CD4-positive, alpha-beta T cell treated with Interleukin-15 for 4 hours (primary cell): Measurements from ENCODE around the gene OMD.
A peak's percentile ranks its signal among the peaks of the same experiment; 100 is the strongest.
"Not testable (repeated sequence)": the region's sequence is repeated elsewhere in the genome, so short reads cannot be mapped to it uniquely, and the experiment has no call there.

Source experiments
- DNase-seq: peaks from one replicate; pipeline ENCODE4 v3.0.0-alpha.2; 2020; ENCODE audit warnings: low spot score

Gene OMD

DNA sequence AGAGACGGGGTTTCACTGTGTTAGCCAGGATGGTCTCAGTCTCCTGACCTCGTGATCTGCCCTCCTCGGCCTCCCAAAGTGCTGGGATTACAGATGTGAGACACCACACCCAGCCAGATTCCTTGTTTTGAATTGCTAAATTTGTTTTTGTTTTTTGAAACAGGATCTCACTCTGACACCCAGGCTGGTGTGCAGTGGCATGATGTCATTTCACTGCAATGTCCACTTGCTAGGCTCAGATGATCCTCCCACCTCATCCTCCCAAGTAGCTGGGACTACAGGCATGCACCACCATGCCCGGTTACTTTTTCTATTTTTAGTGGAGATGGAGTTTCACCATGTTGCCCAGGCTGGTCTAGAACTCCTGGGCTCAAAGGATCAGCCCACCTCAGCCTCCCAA is 13.1 kb downstream of the OMD start:
- DNase-seq, result not testable (repeated sequence)

GRCh38 chr9:92408747-92409478 is 15.4 kb downstream of the OMD start:
- no peak for DNase-seq

GRCh38 chr9:92407818-92408217 is 16.5 kb downstream of the OMD start:
- no peak for DNase-seq

- peak; percentile 47 for DNase-seq
These were observed 17.8 kb downstream of the OMD start for GRCh38 chr9:92406477-92406876.

DNA sequence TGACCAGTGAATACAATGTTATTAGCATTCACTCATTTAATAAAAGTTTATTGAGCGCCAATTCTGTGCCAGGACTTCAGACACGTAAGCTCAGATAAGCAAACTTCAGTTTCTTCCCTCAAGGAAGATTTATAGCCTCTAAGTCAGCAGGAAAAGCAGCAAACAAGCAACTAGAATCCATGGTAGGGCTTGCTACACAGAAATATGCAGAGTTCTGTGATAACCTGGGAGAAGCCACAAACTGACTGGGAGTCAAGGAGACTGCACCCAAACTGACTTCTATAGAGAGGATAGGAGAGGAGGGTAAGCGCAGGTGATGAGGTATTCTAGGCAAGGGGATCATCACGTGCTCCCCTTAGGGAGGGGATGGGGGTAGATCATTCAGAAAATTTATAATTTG is 18.5 kb downstream of the OMD start:
- no peak for DNase-seq

DNA sequence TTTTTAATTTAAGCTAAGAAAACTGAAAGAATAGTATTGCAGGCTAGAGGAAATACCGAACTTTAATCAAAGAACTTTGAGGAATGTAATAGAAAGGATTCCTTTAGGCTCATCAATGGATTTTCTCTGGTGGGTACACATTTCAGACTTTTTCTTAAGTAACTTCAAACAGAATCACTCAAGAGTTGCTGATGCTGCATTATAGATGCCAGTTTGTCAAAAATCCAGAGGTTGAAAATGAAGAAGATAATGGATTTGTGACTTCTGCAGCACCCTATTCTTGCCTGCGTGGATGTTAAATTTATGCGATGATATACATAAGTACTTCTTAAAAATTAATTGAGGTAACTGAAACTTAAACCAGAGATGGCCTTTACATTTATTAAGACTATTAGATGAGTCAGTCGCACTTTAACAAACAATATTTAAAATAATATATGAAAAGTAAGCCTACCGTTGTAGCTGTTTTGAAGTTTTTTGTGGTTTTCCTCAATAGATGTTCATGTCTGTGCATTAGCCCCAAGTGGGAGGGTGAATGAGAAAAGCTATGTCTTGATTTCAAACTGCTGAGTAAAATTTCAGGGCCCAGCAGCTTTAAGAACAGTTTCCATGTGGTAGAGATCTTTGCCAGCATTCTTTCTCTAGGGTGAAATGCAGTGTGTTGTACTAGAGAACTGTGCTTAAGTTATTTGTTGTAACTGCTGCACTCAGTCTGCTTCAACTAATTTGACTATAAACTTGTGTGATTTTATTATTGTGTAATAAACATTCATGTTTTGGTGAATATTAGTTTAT is 20.0 kb downstream of the OMD start, which contains the start of gene OGN:
OGN (minus strand) TSS at position 537 of the 795 bp plus-strand sequence. CDS start 1,171 bp downstream, outside the sequence.
- DNase-seq, result no peak

GRCh38 chr9:92402826-92403745 is 21.2 kb downstream of the OMD start:
- no peak for DNase-seq

GRCh38 chr9:92402360-92402759 is 21.9 kb downstream of the OMD start:
- no peak for DNase-seq

DNA sequence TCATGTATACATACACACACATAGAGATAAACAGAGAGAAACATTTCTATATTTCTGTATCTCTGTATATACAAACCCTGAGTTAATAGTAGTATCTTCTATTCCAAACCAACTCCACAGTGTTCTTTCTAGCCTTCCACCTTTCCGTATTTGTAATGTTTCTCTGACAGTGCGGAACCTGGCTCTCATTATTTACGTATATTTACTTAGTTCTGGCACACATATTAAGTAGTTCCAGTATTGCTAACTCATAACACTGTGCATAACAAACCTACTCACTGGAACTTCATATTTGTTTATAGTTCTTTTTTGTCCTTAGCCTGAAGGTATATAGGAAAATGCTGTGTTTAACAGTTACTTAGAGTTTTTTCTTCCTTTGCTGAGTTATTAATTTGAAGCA is 26.4 kb downstream of the OMD start:
- DNase-seq, result no peak

GRCh38 chr9:92395617-92396016 is 28.7 kb downstream of the OMD start:
- no peak for DNase-seq

- no peak for DNase-seq
These were observed 30.6 kb downstream of the OMD start for GRCh38 chr9:92393686-92394085.

DNA sequence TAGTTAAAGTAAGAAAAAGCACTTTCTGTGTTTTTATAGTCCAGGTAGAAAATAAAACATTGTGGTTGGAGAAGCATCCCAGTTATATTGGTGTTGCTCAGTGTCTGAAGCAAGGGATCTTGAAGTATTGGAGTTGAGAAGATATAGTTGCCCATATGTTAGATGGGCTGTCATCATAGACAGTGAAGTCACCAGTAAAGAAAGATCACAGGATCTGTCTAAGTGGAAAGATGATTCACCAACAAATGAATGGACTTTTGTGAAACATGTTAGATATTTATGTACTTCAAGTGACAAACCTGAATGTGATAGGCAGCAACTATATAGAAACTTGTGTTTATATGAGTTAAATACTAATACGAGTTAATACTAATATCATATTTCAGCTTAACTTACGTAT is 31.6 kb downstream of the OMD start:
- no peak for DNase-seq

- no peak for DNase-seq
These were observed 38.3 kb downstream of the OMD start for GRCh38 chr9:92385953-92386352.

DNA sequence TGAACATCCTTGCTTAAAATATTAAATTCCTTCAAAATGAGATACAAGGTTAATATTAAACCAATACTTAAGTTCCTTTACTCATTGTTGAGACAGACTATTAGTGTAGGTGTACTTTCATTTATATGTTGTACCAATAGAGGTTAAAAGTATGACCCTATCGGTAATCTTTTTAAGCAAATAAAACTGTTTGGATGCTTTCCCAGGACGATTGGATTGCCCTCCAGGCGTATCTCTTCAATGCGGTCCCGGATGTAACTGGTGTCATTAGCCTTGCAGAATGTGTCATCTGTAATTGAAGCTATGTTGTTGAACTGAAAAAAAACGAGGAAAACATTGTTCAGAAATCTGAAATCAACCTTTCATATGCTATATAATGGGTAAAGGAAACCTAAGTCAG is 38.8 kb downstream of the OMD start:
- no peak for DNase-seq

DNA sequence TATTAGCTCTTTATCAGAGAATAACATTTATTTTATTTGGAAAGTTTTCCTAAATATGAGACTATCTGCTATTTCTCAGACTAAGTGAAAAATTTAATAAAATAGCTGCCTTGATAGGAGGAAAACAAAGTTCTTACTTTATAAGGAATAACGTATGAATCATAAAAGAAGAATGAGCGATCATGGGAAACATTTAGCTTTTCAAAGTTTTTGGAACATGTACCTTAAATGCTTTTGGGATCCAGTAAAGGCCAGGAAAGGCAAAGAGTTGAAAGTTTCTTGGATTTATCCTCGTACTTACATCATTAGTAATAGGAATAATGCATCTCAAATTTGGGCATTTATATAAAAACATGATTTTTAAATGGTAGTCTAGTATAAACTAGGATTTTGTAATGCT is 39.3 kb downstream of the OMD start:
- DNase-seq, result no peak

GRCh38 chr9:92384375-92384774 is 39.9 kb downstream of the OMD start:
- DNase-seq, result no peak

GRCh38 chr9:92381775-92382174 is 42.5 kb downstream of the OMD start:
- DNase-seq, result no peak

- DNase-seq, result no peak
These were observed 43.7 kb downstream of the OMD start for GRCh38 chr9:92380603-92381002.

DNA sequence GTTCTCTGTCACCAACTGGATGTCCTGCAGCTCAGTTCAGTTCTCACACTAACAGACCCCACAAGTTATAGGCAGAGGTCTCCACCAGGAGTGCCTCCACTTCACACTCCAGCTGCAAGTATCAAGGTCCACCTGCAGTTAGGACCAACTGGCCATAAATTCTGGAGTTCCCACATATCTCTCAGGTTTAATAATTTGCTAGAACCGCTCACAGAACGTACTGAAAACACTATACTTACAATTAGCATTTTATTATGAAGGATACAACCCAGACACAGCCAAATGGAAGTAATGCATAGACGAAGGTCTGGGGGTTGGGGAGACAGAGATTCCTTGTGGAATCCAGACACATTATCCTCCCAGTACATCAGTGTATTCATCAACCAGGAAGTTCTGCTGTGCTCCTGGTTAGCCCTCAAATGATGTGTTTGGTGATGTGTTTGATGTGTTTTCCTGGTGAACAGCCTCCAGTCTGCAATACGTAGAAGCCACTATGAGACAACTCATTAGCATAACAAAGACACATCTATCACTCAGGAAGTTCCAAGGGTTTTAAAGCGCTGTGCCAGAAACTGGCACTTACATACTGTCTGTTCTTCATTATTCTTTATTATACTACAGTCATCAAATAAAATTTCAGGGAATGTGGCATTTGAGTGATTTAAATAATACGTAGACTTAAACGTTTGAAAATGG is 45.3 kb downstream of the OMD start:
- DNase-seq, result peak; percentile 3

- DNase-seq, result no peak
These were observed 46.4 kb downstream of the OMD start for GRCh38 chr9:92377876-92378275.

DNA sequence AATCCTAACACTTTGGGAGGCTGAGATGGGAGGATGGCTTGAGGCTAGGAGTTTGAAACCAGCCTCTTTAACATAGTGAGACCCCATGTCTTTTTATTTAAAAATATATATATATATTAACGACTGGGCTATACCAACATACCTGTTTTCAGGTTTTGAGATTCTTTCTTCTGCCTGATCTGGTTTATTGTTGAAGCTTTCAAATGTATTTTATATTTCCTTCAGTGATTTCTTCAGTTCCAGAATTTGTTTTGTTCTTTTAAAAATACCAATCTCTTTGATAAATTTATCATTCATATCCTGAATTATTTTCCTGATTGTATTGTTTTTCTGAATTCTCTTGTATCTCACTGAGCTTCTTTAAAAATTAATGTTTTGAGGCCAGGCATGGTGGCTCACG is 51.1 kb downstream of the OMD start:
- DNase-seq, result no peak

DNA sequence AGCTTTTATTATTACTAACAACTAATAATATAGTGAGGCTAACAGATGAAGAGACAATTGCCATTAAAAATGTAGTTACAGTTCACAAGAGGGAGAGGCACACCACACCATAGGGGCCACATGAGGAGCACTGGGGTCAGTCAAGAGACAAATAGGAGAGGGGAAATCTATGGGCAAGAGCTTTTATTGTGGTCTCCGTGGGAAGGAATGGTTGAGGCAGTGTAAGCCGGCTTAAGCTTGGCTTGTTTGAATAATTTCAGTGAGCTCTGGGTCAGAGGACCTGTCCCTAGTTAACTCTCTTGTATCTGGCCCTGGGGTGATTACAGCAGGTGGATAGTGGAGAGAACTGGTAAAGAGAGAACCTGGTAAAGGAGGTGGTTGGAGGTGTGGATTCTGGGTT is 55.2 kb downstream of the OMD start:
- no peak for DNase-seq
